NCI-H2171 (cell line): ENCODE measurements around the gene PLCH1.
A peak's percentile ranks its signal among the peaks of the same experiment; 100 is the strongest.

Source experiments
- DNase-seq: peaks from one replicate; lab custom pipeline; 2025; lab: John Stamatoyannopoulos, UW

Gene PLCH1

DNA sequence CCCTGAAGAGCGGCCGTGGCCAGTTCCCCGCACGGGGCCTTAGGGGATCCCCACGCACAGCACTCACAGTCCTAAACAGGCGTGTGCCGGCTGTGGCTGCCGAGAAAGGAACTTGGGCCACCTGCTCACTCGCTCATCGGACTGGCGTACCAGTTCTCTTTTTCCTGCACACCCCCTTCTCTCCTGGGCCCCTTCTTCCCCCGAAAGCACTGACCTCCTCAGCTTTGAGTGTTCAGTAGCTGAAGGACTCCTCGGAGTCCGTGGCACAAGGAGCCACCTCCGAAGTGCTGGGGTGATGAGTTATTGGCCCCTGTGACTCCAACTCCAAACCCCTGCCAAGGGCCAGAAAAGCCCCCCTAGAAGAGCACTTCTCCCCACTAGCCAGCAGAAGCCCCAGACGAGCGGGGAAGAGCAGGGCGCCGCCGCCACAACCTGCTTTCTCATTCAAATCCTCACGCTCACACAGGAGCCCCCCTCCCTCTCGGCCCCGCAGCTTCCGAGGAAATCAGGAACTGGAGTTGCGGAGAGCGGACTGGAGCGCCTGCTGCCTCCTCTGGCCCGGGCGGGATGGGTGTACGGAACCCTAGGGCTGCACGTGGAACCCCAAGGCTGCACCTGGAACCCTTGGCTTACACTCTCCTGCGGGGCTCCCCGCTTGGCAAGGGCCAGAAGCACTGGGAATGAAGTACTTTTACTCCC is at the start of gene PLCH1:
TSS of gene PLCH1 (minus strand) at position 446 of the 699 bp plus-strand sequence. CDS start 40,847 bp downstream, outside the sequence.
- peak; percentile 62 for DNase-seq

DNA sequence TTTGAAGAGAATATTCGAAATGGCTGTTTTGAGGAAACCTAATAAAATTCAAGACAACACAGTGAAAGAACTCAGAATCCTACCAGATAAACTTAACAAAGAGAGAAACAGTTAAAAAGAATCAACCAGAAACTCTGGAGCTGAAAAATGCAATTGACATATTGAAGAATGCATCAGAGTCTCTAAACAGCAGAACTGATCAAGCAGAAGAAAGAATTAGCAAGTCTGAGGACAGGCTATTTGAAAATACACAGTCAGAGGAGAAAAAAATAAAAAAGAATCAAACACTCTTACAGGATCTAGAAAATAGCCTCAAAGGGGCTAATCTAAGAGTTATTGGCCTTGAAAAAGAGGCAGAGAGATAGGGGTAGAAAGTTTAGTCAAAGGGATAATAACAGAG is 47.7 kb upstream of the PLCH1 start:
- DNase-seq = no peak

DNA sequence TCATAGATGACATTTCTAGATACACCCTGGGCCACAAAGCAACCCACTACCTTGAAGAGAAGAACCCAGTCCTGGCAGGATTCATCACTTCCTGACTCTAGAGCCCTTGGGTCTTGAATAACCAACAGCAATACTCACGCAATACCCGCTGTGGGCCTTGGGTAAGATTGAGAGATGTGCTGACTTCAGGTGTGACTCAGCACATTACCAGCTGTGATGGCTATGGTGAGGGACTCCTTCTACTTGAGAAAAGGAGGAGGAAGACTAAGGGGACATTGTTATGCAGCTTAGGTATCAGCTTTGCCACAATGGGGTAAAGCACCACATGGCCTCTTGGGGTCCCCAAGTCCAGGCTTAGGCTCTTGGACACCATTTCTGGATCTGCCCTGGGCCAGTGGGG is 46.3 kb upstream of the PLCH1 start:
- no peak for DNase-seq

GRCh38 chr3:155790272-155790925 is 45.5 kb upstream of the PLCH1 start:
- no peak for DNase-seq

- peak; percentile 33 for DNase-seq
These were observed 40.9 kb upstream of the PLCH1 start for GRCh38 chr3:155785662-155786295.

DNA sequence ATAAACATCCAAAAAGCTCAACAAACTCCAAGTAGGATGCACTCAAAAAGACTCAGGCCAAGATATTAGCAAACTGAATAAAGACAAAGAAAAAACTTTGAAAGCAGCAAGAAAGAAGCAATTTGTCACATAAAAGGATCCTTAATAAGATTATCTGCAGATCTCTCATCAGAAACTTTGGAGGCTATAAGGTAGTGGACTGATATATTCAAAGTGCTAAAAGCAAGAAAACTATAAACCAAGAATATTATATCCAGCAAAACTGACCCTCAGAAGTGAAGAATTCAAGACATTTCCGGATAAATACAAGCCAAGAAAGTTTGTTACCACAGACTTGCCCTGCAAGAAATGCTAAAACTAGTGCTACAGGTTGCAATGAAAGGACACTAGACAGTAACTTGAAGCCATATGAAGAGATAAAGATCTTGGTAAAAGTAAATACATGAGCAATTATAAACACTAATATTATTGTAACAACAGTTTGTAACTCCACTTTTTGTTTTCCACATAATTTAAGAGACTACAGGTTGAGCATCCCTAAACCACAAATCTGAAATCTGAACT is 37.6 kb upstream of the PLCH1 start:
- no peak for DNase-seq

DNA sequence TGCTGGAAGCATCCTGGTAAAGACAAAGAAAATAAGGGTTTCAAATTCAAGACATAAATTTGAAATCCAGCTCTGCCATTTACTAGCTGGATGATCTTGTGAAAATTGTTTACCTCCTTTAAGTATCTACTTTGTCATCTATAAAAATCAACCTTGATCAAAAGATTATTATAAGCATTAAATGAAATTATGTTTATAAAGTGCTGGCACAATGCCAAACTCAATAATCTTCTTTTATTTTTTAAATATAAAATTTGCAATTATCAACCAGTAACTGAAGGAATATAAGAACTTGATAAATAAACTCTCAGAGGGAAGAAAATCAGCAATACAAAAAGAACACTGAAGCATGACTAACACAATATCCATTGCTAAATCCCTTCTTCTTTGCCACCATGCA is 35.4 kb upstream of the PLCH1 start:
- DNase-seq = no peak

DNA sequence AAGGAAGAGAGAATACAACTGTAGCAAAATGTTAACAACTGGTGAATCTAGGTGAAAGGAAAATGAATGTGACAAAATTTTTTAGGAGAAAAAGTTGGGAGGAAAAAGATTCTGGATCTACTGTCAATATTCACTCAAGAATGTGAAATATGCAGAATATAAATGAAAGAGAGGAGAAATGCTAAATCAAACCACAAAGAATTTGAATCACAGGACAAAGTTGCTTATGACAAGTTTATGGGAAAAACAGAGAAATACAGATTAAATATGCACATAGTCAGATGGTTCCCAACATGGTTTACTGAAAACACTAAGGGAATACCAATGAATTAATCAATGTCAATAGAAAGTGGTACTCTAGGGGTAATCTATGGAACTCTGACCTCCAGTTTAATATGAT is 33.6 kb upstream of the PLCH1 start:
- DNase-seq = no peak

DNA sequence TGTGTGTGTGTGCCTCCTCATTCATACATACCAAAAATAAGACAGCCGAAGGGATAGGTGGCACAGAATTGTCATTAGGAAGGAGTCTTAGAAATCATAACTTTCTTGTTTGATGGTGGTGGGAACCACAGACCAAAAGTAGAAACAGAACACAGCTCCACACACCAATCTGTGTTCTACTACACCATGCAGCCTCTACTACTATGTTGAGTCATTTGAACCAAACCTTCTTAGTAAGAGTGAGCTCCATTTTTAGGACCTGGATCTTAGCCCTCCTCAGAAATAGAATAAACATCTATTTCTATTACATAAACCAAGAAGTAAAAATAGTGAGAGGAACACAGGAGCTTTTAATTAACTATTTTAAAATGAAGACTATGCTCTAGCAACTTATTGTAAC is 27.9 kb upstream of the PLCH1 start:
- DNase-seq = no peak

- no peak for DNase-seq
These were observed 26.3 kb upstream of the PLCH1 start for GRCh38 chr3:155771126-155771525.

- DNase-seq = no peak
These were observed 21.3 kb upstream of the PLCH1 start for GRCh38 chr3:155766206-155766605.

- DNase-seq = no peak
These were observed 19.1 kb upstream of the PLCH1 start for GRCh38 chr3:155763870-155764463.

- no peak for DNase-seq
These were observed 15.8 kb upstream of the PLCH1 start for GRCh38 chr3:155760653-155761052.

GRCh38 chr3:155757577-155757976 is 12.7 kb upstream of the PLCH1 start:
- no peak for DNase-seq

DNA sequence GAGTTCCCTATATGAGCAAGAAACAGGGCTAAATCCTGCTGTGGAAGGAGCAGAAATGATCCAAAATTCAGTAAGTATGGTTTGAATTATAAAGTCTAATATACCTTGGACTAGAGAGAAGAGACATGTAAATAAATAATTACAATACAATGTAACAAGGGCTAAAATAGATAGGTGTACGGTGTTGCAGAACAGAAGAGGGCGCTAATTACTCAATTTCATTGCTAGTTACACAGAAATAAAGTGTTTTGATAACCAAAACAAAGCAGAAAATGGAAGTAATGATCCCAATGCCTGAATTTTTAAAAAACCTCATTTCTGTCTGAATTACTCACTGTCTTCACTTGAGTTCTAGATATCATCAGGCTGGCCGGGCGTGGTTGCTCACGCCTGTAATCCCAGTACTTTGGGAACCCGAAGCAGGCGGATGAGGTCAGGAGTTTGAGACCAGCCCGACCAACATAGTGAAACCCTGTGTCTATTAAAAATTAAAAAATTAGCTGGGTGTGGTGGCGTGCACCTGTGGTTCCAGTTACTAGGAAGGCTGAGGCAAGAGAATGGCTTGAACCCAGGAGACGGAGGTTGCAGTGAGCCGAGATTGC is 8.3 kb upstream of the PLCH1 start:
- DNase-seq = no peak

DNA sequence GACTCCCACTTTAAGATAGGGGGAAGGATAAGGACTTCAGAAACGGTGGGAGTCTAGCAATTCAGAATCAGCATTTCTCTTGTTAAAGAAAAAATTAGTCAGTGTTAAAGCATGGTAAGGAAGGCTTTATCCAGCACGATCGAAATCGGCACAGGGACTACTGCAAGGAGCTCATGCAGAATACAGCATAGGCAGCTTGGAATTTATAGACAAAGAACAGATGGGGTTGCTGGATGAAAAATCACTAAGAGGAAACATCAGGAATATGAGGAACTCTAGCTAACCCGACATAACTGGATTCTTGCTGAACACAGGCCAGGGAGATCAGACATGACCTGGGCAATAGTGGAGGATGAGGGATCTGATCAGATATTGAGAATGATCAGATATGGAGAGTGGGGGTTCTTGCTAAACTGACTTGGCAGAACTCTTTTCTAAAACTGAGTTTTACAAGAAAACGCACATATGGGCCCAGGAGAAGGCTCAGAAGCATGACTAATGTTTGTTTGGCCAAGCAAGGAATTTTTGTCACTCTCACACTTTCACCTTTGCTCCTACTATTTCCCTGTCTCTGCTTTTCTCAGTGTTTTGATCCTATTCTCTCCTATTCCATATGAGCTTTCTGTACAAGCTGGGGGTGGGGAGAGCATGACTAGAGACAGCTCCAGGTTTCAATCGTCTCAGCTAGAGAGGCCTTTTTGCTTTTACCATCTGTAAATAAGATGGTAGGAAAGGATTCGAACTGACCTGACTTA is 3.9 kb upstream of the PLCH1 start:
- DNase-seq = no peak

GRCh38 chr3:155747946-155748290 is 3.0 kb upstream of the PLCH1 start:
- DNase-seq = no peak

DNA sequence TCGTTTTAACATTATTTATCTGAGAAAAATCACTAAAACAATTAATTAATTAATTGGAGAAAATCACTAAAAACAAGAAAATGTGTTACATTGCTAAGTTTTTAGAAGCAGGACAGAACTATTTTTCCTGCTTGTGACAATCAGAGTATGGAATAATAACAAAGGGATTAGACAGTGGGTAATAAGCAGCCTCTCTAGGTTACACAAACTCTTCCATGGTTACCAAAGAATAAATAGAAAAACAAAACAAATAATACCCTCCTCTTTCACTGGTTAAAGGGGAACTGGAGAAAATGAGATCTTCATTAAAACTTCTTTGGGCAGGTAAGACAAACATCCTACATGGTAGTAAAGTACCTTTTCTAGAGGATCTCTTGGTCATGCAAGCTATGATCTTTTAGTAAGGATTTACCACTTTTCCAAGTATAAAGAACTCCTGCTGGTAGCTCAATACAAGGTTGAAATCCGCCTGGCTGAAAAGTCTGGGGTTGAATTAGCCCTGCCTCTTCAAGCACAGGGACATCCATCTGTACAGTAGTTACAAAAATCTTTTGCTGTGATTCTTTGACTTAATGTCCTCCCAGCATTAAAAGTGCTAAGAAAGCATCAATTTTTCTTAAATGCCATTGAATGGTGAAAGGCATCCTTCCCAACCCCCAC is 2.5 kb upstream of the PLCH1 start:
- DNase-seq = no peak

DNA sequence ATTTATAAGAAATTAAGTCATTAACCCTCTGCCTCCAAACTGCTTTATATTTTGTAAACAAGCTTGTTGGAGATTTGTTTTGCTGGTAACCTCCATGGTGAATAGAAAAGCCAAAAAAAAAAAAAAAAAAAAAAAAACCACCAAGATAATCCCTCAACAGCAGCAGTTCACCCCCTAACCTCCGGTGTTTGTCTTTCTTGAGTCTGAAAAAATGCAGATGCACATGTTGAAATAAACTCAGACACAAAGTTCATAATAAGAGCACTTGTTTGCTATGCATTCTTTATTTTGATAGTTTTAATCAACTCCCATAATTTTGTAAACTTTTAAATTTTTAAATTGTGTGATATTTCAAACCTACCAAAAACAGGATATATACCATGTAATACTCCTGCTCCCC is 1.8 kb upstream of the PLCH1 start:
- DNase-seq = no peak

DNA sequence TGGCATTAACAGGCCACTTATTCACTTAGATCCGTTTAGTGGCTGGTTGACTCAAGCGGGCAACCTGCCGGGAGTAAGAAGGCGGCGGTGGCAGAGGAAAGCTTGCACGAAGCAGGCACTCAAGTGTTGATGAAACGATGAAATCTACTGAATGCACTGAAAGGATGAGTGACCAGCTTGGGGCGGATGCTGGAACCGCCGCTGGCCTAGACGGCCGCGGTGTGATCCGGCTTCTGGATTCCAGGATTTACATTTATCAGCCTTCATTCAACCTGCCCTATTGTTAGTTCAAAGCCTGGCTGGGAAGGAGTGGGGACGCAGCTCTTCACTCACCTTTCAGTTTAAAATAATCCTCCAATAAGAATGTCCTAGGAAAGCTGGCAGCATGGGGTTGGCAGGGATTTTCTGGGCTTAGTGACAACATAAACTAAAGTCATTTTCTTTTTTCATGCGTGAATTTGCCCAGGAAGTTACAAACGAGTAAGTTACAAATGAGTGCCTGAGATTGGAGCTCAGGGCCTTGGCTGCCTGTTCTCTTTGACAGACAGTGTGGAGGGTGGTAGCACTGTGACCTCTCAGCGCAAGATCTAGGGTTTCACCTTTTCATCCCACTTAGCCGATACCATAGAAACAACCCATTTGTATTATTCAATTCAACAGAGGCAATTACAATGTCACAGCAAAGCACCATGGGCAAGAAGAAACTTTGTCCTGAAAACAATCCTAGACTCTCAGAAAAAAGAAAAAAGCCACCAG is 1.1 kb upstream of the PLCH1 start:
- DNase-seq = no peak
